Astrocyte (in vitro differentiated cells and primary cell): ENCODE measurements around the gene MCL1. TPM values are rescaled to one million over a fixed set of nuclear protein-coding genes. Genes with fewer than 3 reads are reported as not detected.

Experiments
- DNase-seq: peaks from one replicate; pipeline ENCODE4 v3.0.0-alpha.2; 2010; ENCODE audit warnings: low read depth
- FAIRE-seq: peaks from 2 replicates; lab custom pipeline; 2011; peaks lifted over from hg19 to GRCh38; lab: Jason Lieb, UNC
- H2AFZ ChIP-seq: 2 replicates; pipeline ENCODE4 v1.6.0; 2012; ENCODE audit warnings: low read depth, low read length, inconsistent platforms
- H3K27ac ChIP-seq: 2 replicates; pipeline ENCODE4 v1.5.1; 2011; ENCODE audit warnings: low read depth, low read length, inconsistent platforms
- H3K27me3 ChIP-seq: 2 replicates; pipeline ENCODE4 v1.6.0; 2011; ENCODE audit warnings: low read length, inconsistent platforms; ENCODE audit not compliant: insufficient read depth
- H3K36me3 ChIP-seq: 2 replicates; pipeline ENCODE4 v1.5.1; 2011; ENCODE audit warnings: low read length, inconsistent platforms; ENCODE audit not compliant: insufficient read depth
- H3K4me1 ChIP-seq: 2 replicates; pipeline ENCODE4 v1.5.1; 2011; ENCODE audit warnings: low read length, inconsistent platforms; ENCODE audit not compliant: insufficient read depth
- H3K4me2 ChIP-seq: 2 replicates; pipeline ENCODE4 v1.6.0; 2012; ENCODE audit warnings: low read length, inconsistent platforms
- H3K4me3 ChIP-seq: 2 replicates; pipeline ENCODE4 v1.5.1; 2011; ENCODE audit warnings: low read depth, mild to moderate bottlenecking, low read length, inconsistent platforms; ENCODE audit not compliant: insufficient read depth
- H3K79me2 ChIP-seq: 2 replicates; pipeline ENCODE4 v1.6.0; 2012; ENCODE audit warnings: mild to moderate bottlenecking, low read length, inconsistent platforms; ENCODE audit not compliant: insufficient read depth
- H3K9ac ChIP-seq: 2 replicates; pipeline ENCODE4 v1.6.0; 2012; ENCODE audit warnings: mild to moderate bottlenecking, low read length, inconsistent platforms
- H3K9me3 ChIP-seq: 2 replicates; pipeline ENCODE4 v1.5.1; 2012; ENCODE audit warnings: low read depth, mild to moderate bottlenecking, low read length, inconsistent platforms; ENCODE audit not compliant: insufficient read depth
- H4K20me1 ChIP-seq: 2 replicates; pipeline ENCODE4 v1.6.0; 2012; ENCODE audit warnings: low read length, inconsistent platforms; ENCODE audit not compliant: insufficient read depth
- H3K27ac Mint-ChIP-seq: one replicate; pipeline ENCODE4 v1.8.0; 2021; ENCODE audit warnings: mild to moderate bottlenecking, mixed read lengths; ENCODE audit not compliant: unreplicated experiment
- H3K27me3 Mint-ChIP-seq: one replicate; pipeline ENCODE4 v1.8.0; 2021; ENCODE audit warnings: low read depth, mixed read lengths; ENCODE audit not compliant: unreplicated experiment
- H3K36me3 Mint-ChIP-seq: one replicate; pipeline ENCODE4 v1.8.0; 2021; ENCODE audit warnings: low read depth, mixed read lengths; ENCODE audit not compliant: unreplicated experiment
- H3K4me1 Mint-ChIP-seq: one replicate; pipeline ENCODE4 v1.8.0; 2021; ENCODE audit warnings: low read depth, mixed read lengths; ENCODE audit not compliant: unreplicated experiment
- H3K4me3 Mint-ChIP-seq: one replicate; pipeline ENCODE4 v1.8.0; 2021; ENCODE audit warnings: mild to moderate bottlenecking, moderate library complexity, mixed read lengths; ENCODE audit not compliant: unreplicated experiment
- H3K9me3 Mint-ChIP-seq: one replicate; pipeline ENCODE4 v1.8.0; 2021; ENCODE audit warnings: mild to moderate bottlenecking, mixed read lengths; ENCODE audit not compliant: unreplicated experiment
- EZH2 ChIP-seq: IDR thresholded peaks from 2 replicates; pipeline ENCODE4 v1.6.1; 2012; ENCODE audit warnings: mild to moderate bottlenecking, low read length, inconsistent platforms; ENCODE audit not compliant: insufficient read depth
- total RNA-seq: library from RNA; stranded (reverse); gene quantifications from 2 replicates; pipeline ENCODE4 v1.2.1, GENCODE V29; 2021
- TF ChIP-seq, protein P1 (sequence below): IDR thresholded peaks from 2 replicates; pipeline ENCODE4 v1.5.1; 2011; ENCODE audit warnings: low read depth, mild to moderate bottlenecking, inconsistent platforms, low read length, moderate library complexity; ENCODE audit not compliant: insufficient read depth

MCL1 gene
- total RNA-seq, 1 donor from 2014 or later, result 210 TPM

DNA sequence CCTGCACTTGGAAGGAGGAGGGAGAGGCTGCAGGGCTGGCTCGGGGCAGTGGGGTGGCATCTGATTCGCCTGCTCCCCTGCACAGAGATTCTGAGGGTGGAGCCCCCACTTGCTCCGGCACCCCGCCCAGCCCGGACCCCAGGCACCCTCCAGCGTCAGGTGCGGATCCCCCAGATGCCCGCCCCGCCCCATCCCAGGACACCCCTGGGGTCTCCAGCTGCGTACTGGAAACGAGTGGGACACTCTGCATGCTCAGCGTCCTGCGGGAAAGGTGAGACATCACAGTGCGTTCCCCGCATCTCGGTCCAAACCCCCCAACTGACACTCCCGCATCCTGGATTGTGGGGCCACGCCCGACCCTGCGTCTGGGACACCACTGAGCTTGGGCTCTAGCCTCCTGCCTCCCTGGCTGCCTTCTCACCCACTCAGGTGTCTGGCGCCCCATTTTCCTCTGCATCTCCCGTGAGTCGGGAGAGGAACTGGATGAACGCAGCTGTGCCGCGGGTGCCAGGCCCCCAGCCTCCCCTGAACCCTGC lies 22.3 kb downstream of the MCL1 start:
- Histone ChIP-seq H3K4me2 (no peak overlapping the region), H3K4me3 (no peak overlapping the region), H3K27me3 (no peaks in the 10 kb centered on the region), H3K4me1 (peaks cover 22% of the 10 kb centered on the region), H3K9me3 (no peaks in the 10 kb centered on the region), H3K9ac (no peak overlapping the region), H3K27ac (no peak overlapping the region), H2AFZ (no peak overlapping the region), H4K20me1 (peaks cover 24% of the 10 kb centered on the region), H3K79me2 (peaks cover 17% of the 10 kb centered on the region), H3K36me3 (no peaks in the 10 kb centered on the region)
- H3K9me3 Mint-ChIP-seq, result no peaks in the 10 kb centered on the region
- no peak for FAIRE-seq
- H3K36me3 Mint-ChIP-seq, result no peaks in the 10 kb centered on the region
- H3K27me3 Mint-ChIP-seq, result no peaks in the 10 kb centered on the region
- TF ChIP-seq, protein P1, sequence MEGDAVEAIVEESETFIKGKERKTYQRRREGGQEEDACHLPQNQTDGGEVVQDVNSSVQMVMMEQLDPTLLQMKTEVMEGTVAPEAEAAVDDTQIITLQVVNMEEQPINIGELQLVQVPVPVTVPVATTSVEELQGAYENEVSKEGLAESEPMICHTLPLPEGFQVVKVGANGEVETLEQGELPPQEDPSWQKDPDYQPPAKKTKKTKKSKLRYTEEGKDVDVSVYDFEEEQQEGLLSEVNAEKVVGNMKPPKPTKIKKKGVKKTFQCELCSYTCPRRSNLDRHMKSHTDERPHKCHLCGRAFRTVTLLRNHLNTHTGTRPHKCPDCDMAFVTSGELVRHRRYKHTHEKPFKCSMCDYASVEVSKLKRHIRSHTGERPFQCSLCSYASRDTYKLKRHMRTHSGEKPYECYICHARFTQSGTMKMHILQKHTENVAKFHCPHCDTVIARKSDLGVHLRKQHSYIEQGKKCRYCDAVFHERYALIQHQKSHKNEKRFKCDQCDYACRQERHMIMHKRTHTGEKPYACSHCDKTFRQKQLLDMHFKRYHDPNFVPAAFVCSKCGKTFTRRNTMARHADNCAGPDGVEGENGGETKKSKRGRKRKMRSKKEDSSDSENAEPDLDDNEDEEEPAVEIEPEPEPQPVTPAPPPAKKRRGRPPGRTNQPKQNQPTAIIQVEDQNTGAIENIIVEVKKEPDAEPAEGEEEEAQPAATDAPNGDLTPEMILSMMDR, result no peak
- no peak for TF ChIP-seq EZH2
- no peak overlapping the region for H3K27ac Mint-ChIP-seq
- no peak overlapping the region for H3K4me3 Mint-ChIP-seq
- no peak for DNase-seq
- H3K4me1 Mint-ChIP-seq, result peaks cover 19% of the 10 kb centered on the region

DNA sequence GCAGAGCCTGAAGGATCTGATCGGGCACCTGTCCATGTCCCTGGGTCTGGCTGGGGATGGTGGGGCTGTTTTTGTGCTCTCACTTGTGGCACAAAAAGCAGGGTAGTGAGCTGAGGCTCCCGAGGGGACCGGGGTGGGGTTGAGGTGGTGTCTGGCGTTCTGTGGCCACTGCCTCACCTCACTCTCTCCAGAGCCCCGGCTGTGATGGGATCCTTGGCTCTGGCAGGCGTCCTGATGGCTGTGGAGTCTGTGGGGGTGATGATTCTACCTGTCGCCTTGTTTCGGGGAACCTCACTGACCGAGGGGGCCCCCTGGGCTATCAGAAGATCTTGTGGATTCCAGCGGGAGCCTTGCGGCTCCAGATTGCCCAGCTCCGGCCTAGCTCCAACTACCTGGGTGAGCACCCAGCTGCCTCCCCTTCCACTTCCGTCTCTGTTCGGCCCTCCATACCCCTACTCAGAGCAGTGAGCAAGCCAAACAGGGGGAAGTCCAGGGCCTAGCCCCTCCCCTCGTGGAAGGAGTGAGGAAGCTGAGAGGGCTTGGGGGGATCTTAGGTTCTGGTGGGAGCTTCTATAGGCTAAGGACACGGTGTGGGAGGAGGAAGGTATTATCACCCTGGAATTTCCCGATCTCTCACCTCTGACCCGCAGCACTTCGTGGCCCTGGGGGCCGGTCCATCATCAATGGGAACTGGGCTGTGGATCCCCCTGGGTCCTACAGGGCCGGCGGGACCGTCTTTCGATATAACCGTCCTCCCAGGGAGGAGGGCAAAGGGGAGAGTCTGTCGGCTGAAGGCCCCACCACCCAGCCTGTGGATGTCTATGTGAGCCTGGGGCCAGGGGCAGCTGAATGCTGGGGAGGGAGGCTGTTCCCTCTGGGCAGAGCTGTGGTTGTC lies 23.2 kb downstream of the MCL1 start:
- no peak overlapping the region for H3K27ac Mint-ChIP-seq
- no peaks in the 10 kb centered on the region for H3K27me3 Mint-ChIP-seq
- peaks cover 20% of the 10 kb centered on the region for H3K4me1 Mint-ChIP-seq
- TF ChIP-seq, protein P1, result no peak
- TF ChIP-seq EZH2, result no peak
- H3K27me3 ChIP-seq, result no peaks in the 10 kb centered on the region
- FAIRE-seq (no peak), DNase-seq (no peak)
- no peak overlapping the region for H3K4me3 ChIP-seq
- H3K36me3 ChIP-seq, result no peaks in the 10 kb centered on the region
- no peak overlapping the region for H3K4me2 ChIP-seq
- H3K9ac ChIP-seq, result no peak overlapping the region
- H3K9me3 ChIP-seq, result no peaks in the 10 kb centered on the region
- H2AFZ ChIP-seq, result no peak overlapping the region
- no peak overlapping the region for H3K4me3 Mint-ChIP-seq
- H3K9me3 Mint-ChIP-seq, result no peaks in the 10 kb centered on the region
- no peak overlapping the region for H3K27ac ChIP-seq
- peaks cover 24% of the 10 kb centered on the region for H4K20me1 ChIP-seq
- no peaks in the 10 kb centered on the region for H3K36me3 Mint-ChIP-seq
- H3K4me1 ChIP-seq, result peaks cover 17% of the 10 kb centered on the region
- peaks cover 17% of the 10 kb centered on the region for H3K79me2 ChIP-seq
